ENCODE data around the gene SYCP1. TPM values are rescaled to one million over a fixed set of nuclear protein-coding genes. Genes with fewer than 3 reads are reported as not detected.

Gene SYCP1
- polyA plus RNA-seq, 1 donor: not detected

DNA sequence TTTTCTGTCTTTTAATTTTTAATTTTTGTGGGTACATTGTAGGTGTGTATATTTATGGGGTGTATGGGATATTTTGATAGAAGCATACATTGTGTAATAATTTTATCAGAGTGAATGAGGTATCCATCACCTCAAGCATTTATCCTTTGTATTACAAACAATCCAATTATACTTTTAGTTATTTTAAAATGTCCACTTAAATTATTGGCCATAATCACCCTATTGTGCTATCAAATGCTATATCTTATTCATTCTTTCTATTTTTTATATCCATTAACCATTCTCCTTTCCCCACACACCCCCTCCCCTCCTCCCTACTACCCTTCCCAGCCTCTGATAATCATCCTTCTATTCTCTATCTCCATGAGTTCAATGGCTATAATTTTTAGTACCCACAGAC, 104.8 kb downstream of the SYCP1 start:
- Histone ChIP-seq H3K4me1 (ENCODE audit: control insufficient read depth, insufficient read depth, low read length) (no peaks in the 10 kb centered on the region), H3K9me3 (ENCODE audit: control insufficient read depth, low read depth, low read length) (no peaks in the 10 kb centered on the region), H3K27ac (ENCODE audit: low read length) (no peak overlapping the region), H3K36me3 (ENCODE audit: control insufficient read depth, insufficient read depth, low read length) (no peaks in the 10 kb centered on the region), H3K27me3 (ENCODE audit: control insufficient read depth, insufficient read depth, low read length) (no peaks in the 10 kb centered on the region), H3K4me3 (ENCODE audit: low read length) (no peak overlapping the region)
- DNase-seq: no peak

DNA sequence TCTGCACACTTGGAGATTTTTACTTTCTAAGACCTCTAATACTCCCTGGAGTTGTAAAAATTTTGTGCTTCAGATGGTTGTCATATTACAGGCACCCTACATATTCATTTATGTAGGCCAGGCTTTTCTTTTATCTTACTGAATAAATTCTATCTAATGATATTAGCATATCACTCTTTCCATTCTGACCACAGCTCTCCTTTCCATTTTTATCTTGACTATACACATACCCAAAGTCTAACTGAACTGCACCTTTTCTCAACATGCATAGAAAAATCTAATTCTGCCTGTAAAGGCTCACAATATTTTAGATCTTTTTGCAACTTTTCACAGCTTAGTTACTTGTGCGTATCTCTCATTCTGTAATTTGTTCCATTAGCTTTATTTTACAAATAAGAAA, 122.2 kb downstream of the SYCP1 start:
- Histone ChIP-seq H3K36me3 (ENCODE audit: control insufficient read depth, insufficient read depth, low read length) (no peaks in the 10 kb centered on the region), H3K27me3 (ENCODE audit: control insufficient read depth, insufficient read depth, low read length) (no peaks in the 10 kb centered on the region), H3K27ac (ENCODE audit: low read length) (no peak overlapping the region), H3K9me3 (ENCODE audit: control insufficient read depth, low read depth, low read length) (peaks cover under 1% of the 10 kb centered on the region), H3K4me3 (ENCODE audit: low read length) (no peak overlapping the region), H3K4me1 (ENCODE audit: control insufficient read depth, insufficient read depth, low read length) (no peaks in the 10 kb centered on the region)
- 100% methylated on average over 1 of the region's 1 CpG for WGBS (ENCODE audit: insufficient coverage, low lambda C conversion rate)
- DNase-seq: no peak

DNA sequence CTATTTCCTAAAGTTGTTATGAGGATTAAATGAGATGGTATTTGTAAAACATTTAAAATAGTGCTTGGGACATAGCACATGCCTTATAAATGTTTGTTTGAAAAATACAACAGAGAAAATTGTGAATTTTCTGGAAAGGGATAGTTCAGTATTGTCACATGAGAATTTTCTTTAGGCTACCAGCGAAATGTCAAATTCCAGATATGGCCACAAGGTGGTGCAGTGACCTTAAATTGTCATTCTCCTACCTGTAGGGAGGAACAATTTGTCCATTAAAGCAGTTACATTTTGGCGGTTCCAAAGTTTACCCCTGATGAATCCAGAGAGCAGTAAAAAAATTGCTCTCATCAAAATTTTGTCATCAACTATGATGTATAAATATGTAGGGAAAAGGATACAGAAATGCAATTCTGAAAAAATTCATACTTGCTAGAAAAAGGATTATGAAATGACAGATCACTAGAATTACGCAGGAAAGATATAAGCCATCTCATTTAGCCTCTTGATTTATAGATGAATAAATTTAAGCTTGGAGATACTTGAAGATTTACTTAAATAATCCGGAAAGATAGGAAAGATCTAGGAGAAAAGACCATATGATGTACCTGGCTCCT, 124.7 kb downstream of the SYCP1 start:
- H3K27ac ChIP-seq (ENCODE audit: low read length): no peak overlapping the region
- no peaks in the 10 kb centered on the region for H3K36me3 ChIP-seq (ENCODE audit: control insufficient read depth, insufficient read depth, low read length)
- H3K9me3 ChIP-seq (ENCODE audit: control insufficient read depth, low read depth, low read length): peaks cover 4% of the 10 kb centered on the region
- 42% methylated on average over 4 of the region's 4 CpGs for WGBS (ENCODE audit: insufficient coverage, low lambda C conversion rate)
- no peaks in the 10 kb centered on the region for H3K27me3 ChIP-seq (ENCODE audit: control insufficient read depth, insufficient read depth, low read length)
- H3K4me3 ChIP-seq (ENCODE audit: low read length): no peak overlapping the region
- no peaks in the 10 kb centered on the region for H3K4me1 ChIP-seq (ENCODE audit: control insufficient read depth, insufficient read depth, low read length)
- DNase-seq: peak; percentile 16 to 27

DNA sequence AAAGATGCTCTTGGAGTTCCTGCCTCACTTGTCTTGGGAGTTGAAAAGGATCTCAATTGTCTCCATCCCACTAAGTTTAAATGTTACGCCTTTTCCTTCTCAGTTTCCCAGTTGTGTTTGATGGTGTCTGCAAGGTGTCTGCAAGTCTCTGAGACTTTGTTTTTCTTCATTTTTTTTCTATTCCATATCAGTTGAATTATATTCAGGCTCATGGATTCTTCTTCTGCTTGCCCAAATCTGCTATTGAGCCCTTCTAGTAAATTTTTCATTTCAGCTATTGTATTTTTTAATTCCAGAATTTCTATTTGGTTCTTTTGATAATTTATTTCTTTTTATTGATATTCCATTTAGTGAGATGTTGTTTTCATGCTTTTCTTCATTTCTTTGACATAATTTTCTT, 127.6 kb downstream of the SYCP1 start:
- no peak for DNase-seq
- no peaks in the 10 kb centered on the region for H3K36me3 ChIP-seq (ENCODE audit: control insufficient read depth, insufficient read depth, low read length)
- peaks cover 4% of the 10 kb centered on the region for H3K9me3 ChIP-seq (ENCODE audit: control insufficient read depth, low read depth, low read length)
- H3K4me1 ChIP-seq (ENCODE audit: control insufficient read depth, insufficient read depth, low read length): no peaks in the 10 kb centered on the region
- no peaks in the 10 kb centered on the region for H3K27me3 ChIP-seq (ENCODE audit: control insufficient read depth, insufficient read depth, low read length)
- H3K4me3 ChIP-seq (ENCODE audit: low read length): no peak overlapping the region
- no CpG with 5 or more reads among the region's 1 CpG for WGBS (ENCODE audit: insufficient coverage, low lambda C conversion rate)
- no peak overlapping the region for H3K27ac ChIP-seq (ENCODE audit: low read length)

DNA sequence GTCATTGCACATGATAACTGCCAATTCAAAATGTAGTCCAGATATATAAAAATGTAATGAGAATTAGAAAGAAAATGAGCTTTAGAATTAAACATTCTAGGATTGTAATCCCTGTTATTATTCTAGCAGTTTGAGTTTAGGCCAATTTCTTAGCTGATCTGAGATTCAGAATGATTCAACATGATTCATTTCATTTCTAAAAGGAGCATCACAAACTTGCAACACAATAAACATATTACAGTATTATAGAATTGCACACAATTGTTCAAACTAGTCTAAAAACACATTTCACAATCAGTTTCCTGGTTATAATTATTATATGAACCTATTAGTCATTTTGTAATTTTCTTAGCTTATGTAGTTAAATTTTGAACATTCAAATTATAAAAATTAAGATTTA, 131.6 kb downstream of the SYCP1 start:
- H3K27ac ChIP-seq (ENCODE audit: low read length): no peak overlapping the region
- no peaks in the 10 kb centered on the region for H3K27me3 ChIP-seq (ENCODE audit: control insufficient read depth, insufficient read depth, low read length)
- H3K9me3 ChIP-seq (ENCODE audit: control insufficient read depth, low read depth, low read length): peaks cover 9% of the 10 kb centered on the region
- no peak overlapping the region for H3K4me3 ChIP-seq (ENCODE audit: low read length)
- no peak for DNase-seq
- no peaks in the 10 kb centered on the region for H3K4me1 ChIP-seq (ENCODE audit: control insufficient read depth, insufficient read depth, low read length)
- H3K36me3 ChIP-seq (ENCODE audit: control insufficient read depth, insufficient read depth, low read length): no peaks in the 10 kb centered on the region

DNA sequence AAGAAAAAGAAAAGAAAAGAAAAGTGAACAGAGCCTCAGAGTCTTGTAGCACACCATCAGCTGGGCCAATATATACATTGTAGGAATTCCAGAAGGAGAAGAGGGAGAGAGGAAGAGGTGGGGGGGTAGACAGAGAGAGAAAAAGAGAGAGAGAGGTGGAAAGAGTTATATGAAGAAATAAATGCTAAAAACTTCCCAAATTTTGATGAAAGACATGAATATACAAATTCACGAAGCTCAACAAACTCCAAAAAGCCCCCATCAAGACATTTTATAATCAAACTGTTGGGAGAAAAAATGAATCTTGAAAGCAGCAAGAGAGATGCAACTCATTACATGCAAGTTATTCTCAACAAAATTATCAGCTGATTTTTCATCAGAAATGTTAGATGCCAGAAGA, 133.4 kb downstream of the SYCP1 start:
- Histone ChIP-seq H3K4me1 (ENCODE audit: control insufficient read depth, insufficient read depth, low read length) (no peaks in the 10 kb centered on the region), H3K27me3 (ENCODE audit: control insufficient read depth, insufficient read depth, low read length) (no peaks in the 10 kb centered on the region), H3K9me3 (ENCODE audit: control insufficient read depth, low read depth, low read length) (peaks cover 5% of the 10 kb centered on the region), H3K36me3 (ENCODE audit: control insufficient read depth, insufficient read depth, low read length) (no peaks in the 10 kb centered on the region), H3K27ac (ENCODE audit: low read length) (no peak overlapping the region), H3K4me3 (ENCODE audit: low read length) (no peak overlapping the region)
- DNase-seq: no peak
- WGBS (ENCODE audit: insufficient coverage, low lambda C conversion rate): no CpG with 5 or more reads among the region's 1 CpG

DNA sequence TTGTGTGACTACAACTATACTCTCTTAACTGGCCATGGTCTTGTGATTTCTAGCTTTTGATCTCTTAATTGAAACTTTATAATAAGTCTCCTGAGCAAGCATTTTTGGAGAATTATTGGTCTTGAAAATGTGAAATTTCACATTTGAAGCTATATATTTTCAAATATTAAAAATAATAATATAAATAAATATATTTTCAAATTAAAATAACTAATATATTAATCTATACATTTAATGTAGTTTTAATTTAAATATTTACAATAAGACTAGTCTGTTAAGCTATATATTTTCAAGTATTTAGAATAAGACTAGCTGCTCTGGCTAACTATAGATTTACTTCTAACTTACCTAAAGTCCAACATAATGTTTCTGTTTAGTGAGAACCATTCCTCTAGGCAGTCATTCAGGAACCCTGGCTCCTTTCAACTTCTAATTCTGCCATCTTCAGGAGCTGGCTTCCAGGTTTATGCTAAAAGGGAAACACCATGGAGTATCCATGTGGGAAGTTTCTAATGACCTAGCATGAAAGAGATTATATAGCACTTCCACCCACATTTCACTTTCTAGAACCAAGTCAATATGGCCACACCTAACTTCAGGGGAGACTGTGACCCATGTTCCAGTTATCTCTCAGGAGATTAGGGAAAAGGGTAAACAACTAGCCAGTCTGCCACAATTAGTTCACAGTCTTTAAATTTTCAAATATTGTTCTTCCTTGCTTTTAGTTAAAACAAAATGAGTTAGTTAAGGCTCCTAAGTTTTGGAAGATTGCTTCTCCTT, 143.0 kb downstream of the SYCP1 start:
- H3K27ac ChIP-seq (ENCODE audit: low read length): no peak overlapping the region
- H3K36me3 ChIP-seq (ENCODE audit: control insufficient read depth, insufficient read depth, low read length): no peaks in the 10 kb centered on the region
- peaks cover 4% of the 10 kb centered on the region for H3K27me3 ChIP-seq (ENCODE audit: control insufficient read depth, insufficient read depth, low read length)
- H3K4me1 ChIP-seq (ENCODE audit: control insufficient read depth, insufficient read depth, low read length): no peaks in the 10 kb centered on the region
- no peaks in the 10 kb centered on the region for H3K9me3 ChIP-seq (ENCODE audit: control insufficient read depth, low read depth, low read length)
- DNase-seq: peak in 1 of 2 donors; percentile 15
- no peak overlapping the region for H3K4me3 ChIP-seq (ENCODE audit: low read length)

DNA sequence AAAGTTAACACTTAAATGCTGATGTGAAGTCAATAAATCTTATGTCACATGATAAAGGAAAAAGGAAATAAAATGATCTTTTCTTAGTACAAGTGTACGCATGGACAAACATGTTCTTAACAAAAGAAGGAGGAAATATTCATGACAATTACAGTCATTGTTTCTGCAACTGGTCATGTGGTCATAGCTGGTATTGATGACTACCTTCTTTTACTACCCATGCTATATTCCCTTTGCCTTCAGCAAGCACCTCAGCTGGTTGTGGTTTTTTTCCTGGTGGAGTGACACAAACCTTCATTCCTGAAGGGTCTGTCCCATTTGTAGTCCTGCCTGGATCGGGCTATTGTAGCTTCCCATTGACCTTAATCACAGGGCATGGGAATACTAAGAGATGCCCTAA, 151.5 kb downstream of the SYCP1 start:
- H3K4me1 ChIP-seq (ENCODE audit: control insufficient read depth, insufficient read depth, low read length): no peaks in the 10 kb centered on the region
- no peak overlapping the region for H3K27ac ChIP-seq (ENCODE audit: low read length)
- DNase-seq: no peak
- WGBS (ENCODE audit: insufficient coverage, low lambda C conversion rate): no CpG with 5 or more reads among the region's 2 CpGs
- H3K27me3 ChIP-seq (ENCODE audit: control insufficient read depth, insufficient read depth, low read length): peaks cover 4% of the 10 kb centered on the region
- H3K4me3 ChIP-seq (ENCODE audit: low read length): no peak overlapping the region
- H3K36me3 ChIP-seq (ENCODE audit: control insufficient read depth, insufficient read depth, low read length): no peaks in the 10 kb centered on the region
- H3K9me3 ChIP-seq (ENCODE audit: control insufficient read depth, low read depth, low read length): no peaks in the 10 kb centered on the region

DNA sequence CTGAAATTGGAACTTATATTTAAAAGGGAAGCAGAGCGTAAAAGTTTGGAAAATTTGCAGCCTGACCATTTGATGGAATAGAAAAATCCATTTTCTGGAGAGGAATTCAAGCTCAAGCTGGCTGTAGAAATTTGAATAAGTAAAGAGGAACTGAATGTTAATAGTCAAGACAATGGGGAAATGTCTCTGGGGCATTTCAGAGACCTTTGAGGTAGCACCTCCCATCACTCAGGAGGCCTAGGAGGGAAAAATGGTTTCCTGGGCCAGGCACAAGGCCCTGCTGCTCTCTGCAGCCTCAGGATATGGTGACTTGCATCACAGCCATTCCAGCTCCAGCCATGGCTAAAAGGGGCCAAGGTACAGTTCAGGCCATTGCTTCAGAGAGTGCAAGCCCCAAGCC, 157.3 kb downstream of the SYCP1 start:
- WGBS (ENCODE audit: insufficient coverage, low lambda C conversion rate): 100% methylated on average over 1 of the region's 1 CpG

DNA sequence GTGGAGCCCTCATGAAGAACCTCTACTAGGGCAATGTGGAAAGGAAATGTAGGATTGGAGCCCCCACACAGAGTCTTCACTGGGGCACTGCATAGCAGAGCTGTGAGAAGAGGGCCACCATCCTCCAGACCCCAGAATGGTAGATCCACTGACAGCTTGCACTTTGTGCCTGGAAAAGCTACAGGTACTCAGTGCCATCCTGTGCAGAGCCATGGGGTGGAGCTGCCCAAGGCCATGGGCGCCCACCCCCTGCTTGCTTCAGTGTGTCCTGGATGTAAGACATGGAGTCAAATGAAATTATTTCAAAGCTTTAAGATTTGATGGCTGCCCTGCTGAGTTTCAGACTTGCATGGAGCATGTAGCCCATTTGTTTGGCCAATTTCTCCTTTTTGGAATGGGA, 157.8 kb downstream of the SYCP1 start:
- Histone ChIP-seq H3K36me3 (ENCODE audit: control insufficient read depth, insufficient read depth, low read length) (no peaks in the 10 kb centered on the region), H3K4me3 (ENCODE audit: low read length) (no peak overlapping the region), H3K27me3 (ENCODE audit: control insufficient read depth, insufficient read depth, low read length) (no peaks in the 10 kb centered on the region), H3K9me3 (ENCODE audit: control insufficient read depth, low read depth, low read length) (no peaks in the 10 kb centered on the region), H3K4me1 (ENCODE audit: control insufficient read depth, insufficient read depth, low read length) (no peaks in the 10 kb centered on the region), H3K27ac (ENCODE audit: low read length) (no peak overlapping the region)
- DNase-seq: no peak
- WGBS (ENCODE audit: insufficient coverage, low lambda C conversion rate): no CpG with 5 or more reads among the region's 1 CpG

More for the DNA sequence above, 157.3 kb downstream of the SYCP1 start:
- no peaks in the 10 kb centered on the region for H3K9me3 ChIP-seq (ENCODE audit: control insufficient read depth, low read depth, low read length)
- peak in 1 of 2 donors; percentile 2 for DNase-seq
- no peak overlapping the region for H3K4me3 ChIP-seq (ENCODE audit: low read length)
- H3K27ac ChIP-seq (ENCODE audit: low read length): no peak overlapping the region
- H3K27me3 ChIP-seq (ENCODE audit: control insufficient read depth, insufficient read depth, low read length): no peaks in the 10 kb centered on the region
- H3K4me1 ChIP-seq (ENCODE audit: control insufficient read depth, insufficient read depth, low read length): no peaks in the 10 kb centered on the region
- no peaks in the 10 kb centered on the region for H3K36me3 ChIP-seq (ENCODE audit: control insufficient read depth, insufficient read depth, low read length)

DNA sequence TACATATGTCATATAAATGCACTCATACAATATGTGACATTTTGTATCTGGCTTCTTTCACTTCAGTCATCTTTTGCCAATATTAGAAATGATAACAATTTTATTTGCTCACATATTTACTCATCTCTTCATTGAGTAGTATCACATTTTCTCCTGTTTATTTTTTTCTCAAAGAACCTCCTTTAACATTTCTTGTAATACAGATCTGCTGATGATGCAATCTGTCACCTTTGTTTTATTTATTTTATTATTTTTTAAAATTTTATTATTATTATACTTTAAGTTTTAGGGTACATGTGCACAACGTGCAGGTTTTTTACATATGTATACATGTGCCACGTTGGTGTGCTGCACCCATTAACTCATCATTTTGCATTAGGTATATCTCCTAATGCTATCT, 159.1 kb downstream of the SYCP1 start:
- DNase-seq: no peak
- no peak overlapping the region for H3K4me3 ChIP-seq (ENCODE audit: low read length)
- H3K27ac ChIP-seq (ENCODE audit: low read length): no peak overlapping the region
- no peaks in the 10 kb centered on the region for H3K4me1 ChIP-seq (ENCODE audit: control insufficient read depth, insufficient read depth, low read length)
- no peaks in the 10 kb centered on the region for H3K9me3 ChIP-seq (ENCODE audit: control insufficient read depth, low read depth, low read length)
- 80% methylated on average over 1 of the region's 2 CpGs for WGBS (ENCODE audit: insufficient coverage, low lambda C conversion rate)
- no peaks in the 10 kb centered on the region for H3K27me3 ChIP-seq (ENCODE audit: control insufficient read depth, insufficient read depth, low read length)
- no peaks in the 10 kb centered on the region for H3K36me3 ChIP-seq (ENCODE audit: control insufficient read depth, insufficient read depth, low read length)

Measured in large intestine (tissue), 3 donors.